Activated CD8-positive, alpha-beta memory T cell treated with anti-CD3 and anti-CD28 coated beads for 36 hours (primary cell): ENCODE results near the gene LRP10. TPM values are rescaled to one million over a fixed set of nuclear protein-coding genes. Genes with fewer than 3 reads are reported as not detected.
"Not testable (repeated sequence)": the region's sequence is repeated elsewhere in the genome, so short reads cannot be mapped to it uniquely, and the experiment has no call there.

Experiments used
- CTCF ChIA-PET: fragments of 350-600 bp; sonication (Branson Sonifier 250); formaldehyde crosslinking; loops from one replicate; lab custom pipeline; 2021; ENCODE audit warnings: antibody characterized with exemption; lab: Charles Lee
- POLR2A ChIA-PET: fragments of 350-600 bp; sonication (Branson Sonifier 250); formaldehyde crosslinking; loops from one replicate; lab custom pipeline; 2021; ENCODE audit warnings: antibody characterized with exemption; lab: Charles Lee
- total RNA-seq, 2 experiments: library from RNA; stranded (reverse); gene quantifications; one replicate each; pipeline ENCODE4 v1.2.3, GENCODE V29; 2021

The LRP10 gene
- total RNA-seq, 2 experiments from 2014 or later, result 28.1 to 28.5 TPM

DNA sequence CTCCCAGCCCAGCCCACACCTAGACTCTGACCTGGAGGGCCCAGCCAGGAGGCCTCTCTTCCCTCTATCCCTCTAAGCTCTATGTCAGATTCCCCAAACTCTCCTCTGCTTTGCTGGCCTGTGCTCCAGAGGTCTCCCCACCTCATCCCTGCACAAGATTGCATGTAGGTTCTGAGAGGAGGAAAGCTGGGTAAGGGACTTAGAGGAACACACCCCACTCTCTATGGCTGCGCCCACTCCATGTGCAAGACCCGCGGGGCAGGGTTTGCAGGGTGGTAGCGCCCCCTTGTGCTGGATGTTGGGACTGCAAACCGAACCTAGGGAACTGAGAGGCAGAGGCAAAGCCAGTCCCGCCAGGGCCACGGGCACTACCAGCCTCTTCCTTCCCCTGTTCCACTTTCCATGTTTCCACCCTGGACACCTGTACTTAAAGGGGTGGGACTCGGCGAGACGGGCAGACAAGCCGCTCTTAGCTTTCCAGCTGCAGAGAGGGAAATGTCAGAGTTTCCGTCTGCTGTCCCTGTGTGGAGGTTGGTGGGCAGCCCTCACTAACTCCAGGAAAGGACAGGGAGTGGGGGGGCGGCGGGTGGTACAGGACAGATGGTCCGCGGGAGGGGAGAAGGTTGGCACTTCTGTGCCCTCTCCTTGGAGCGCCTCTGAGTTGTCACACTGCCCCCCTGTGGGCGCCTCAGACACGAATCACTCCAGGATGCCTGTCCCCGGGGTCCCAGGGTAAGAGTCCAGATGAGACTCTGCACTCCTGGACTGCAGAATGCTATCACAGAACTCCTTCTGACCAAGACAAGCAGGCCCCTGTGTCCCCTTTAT is 18.4 kb upstream of the LRP10 start:
- ChIA-PET CTCF (interaction anchor here (0.7 to 7.6 kb wide), 33 partner anchors 9 to 315 kb away, joined by 3 to 94 read pairs (median 4); partner anchors contain the start of genes LRP10, MMP14 and MRPL52), POLR2A (interaction anchor here (0.7 kb wide), 1 partner anchor 87 kb away, joined by 3 read pairs; the partner anchor contains the start of gene OXA1L)

GRCh38 chr14:22854296-22854695 is 17.2 kb upstream of the LRP10 start:
- CTCF ChIA-PET, result interaction anchor here (0.7 to 7.6 kb wide), 20 partner anchors 9 to 298 kb away, joined by 3 to 94 read pairs (median 4); partner anchors contain the start of gene MMP14
- POLR2A ChIA-PET, result interaction anchor here (0.7 kb wide), 1 partner anchor 89 kb away, joined by 4 read pairs; no protein-coding TSS in a partner anchor

- POLR2A ChIA-PET, result interaction anchor here (0.6 kb wide), 1 partner anchor 18 kb away, joined by 3 read pairs; no protein-coding TSS in a partner anchor
- CTCF ChIA-PET, result interaction anchor here (0.6 to 7.6 kb wide), 14 partner anchors 9 to 299 kb away, joined by 3 to 94 read pairs (median 6); partner anchors contain the start of genes MMP14 and REM2
These were observed 16.4 kb upstream of the LRP10 start for GRCh38 chr14:22854963-22855724.

DNA sequence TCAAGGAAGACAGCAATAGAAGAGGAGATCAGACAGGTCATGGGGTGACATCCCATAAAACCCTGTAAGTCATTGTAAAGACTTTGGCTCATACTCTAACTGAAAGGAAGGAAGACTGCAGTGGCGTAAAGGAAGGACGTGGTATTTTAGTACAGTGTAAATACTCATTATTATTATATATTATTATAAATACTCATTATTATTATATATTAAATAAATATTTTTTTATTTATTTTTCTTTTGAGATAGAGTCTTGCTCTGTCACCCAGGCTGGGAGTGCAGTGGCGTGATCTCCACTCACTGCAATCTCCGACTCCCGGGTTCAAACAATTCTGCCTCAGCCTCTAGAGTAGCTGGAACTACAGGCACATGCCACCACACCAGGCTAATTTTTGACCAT is 15.1 kb upstream of the LRP10 start:
- ChIA-PET POLR2A (no interaction called here), CTCF (interaction anchor here (6.7 to 7.6 kb wide), 2 partner anchors 32 to 285 kb away, joined by 68 to 94 read pairs; no protein-coding TSS in a partner anchor)

GRCh38 chr14:22860377-22860776 is 11.2 kb upstream of the LRP10 start:
- POLR2A ChIA-PET, result not testable (repeated sequence)
- CTCF ChIA-PET, result interaction anchor here (0.6 to 4.2 kb wide), 8 partner anchors 10 to 1126 kb away, joined by 3 to 27 read pairs (median 4); no protein-coding TSS in a partner anchor

DNA sequence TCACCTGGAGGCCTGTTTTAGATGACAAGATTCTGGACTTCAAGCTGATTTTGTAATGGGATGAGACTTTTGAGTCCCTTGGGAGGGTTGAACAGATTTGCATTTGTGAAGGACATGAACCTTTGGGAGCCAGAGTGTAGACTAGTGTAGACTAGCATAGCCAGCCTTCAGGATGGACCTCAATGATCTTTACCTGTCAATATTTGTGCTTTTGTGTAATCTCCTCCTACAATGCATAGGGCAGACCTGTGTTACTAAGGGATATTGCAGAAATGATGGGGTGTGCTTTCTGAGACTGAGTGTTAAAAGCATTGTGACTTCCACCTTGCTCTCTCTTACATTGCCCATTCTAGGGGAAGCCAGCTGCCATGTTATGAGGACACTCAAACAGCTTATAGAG is 9.9 kb upstream of the LRP10 start:
- POLR2A ChIA-PET, result no interaction called here
- CTCF ChIA-PET, result interaction anchor here (1.0 to 1.6 kb wide), 3 partner anchors 11 to 292 kb away, joined by 3 to 4 read pairs (median 4); no protein-coding TSS in a partner anchor

GRCh38 chr14:22864979-22865378 is 6.6 kb upstream of the LRP10 start:
- POLR2A ChIA-PET, result no interaction called here
- CTCF ChIA-PET, result interaction anchor here (1.6 to 2.6 kb wide), 2 partner anchors 10 to 12 kb away, joined by 4 to 11 read pairs; no protein-coding TSS in a partner anchor

GRCh38 chr14:22865424-22866405 is 5.8 kb upstream of the LRP10 start:
- ChIA-PET POLR2A (interaction anchor here (0.5 kb wide), 1 partner anchor 1263 kb away, joined by 3 read pairs; no protein-coding TSS in a partner anchor), CTCF (interaction anchor here (0.7 to 1.6 kb wide), 3 partner anchors 13 to 36 kb away, joined by 3 to 4 read pairs (median 3); no protein-coding TSS in a partner anchor)

GRCh38 chr14:22866874-22867273 is 4.7 kb upstream of the LRP10 start:
- ChIA-PET CTCF (interaction anchor here (1.3 kb wide), 1 partner anchor 35 kb away, joined by 3 read pairs; no protein-coding TSS in a partner anchor), POLR2A (no interaction called here)

GRCh38 chr14:22870811-22871223 is 723 bp upstream of the LRP10 start:
- POLR2A ChIA-PET, result interaction anchor here (0.7 to 1.9 kb wide), 4 partner anchors 12 to 48 kb away, joined by 4 to 7 read pairs (median 7); partner anchors contain the start of genes RBM23 and REM2
- CTCF ChIA-PET, result interaction anchor here (0.7 to 4.0 kb wide), 10 partner anchors 12 to 300 kb away, joined by 3 to 34 read pairs (median 14); partner anchors contain the start of genes MRPL52 and REM2

GRCh38 chr14:22872033-22872832 is 693 bp downstream of the LRP10 start:
- POLR2A ChIA-PET, result interaction anchor here (0.5 to 1.9 kb wide), 6 partner anchors 11 to 314 kb away, joined by 3 to 8 read pairs (median 7); partner anchors contain the start of genes RBM23 and REM2
- CTCF ChIA-PET, result interaction anchor here (0.7 to 4.0 kb wide), 23 partner anchors 10 to 316 kb away, joined by 3 to 34 read pairs (median 6); partner anchors contain the start of genes AJUBA, MRPL52, OXA1L and PRMT5

GRCh38 chr14:22872833-22873520 is 1.4 kb downstream of the LRP10 start:
- CTCF ChIA-PET, result interaction anchor here (0.6 to 4.0 kb wide), 26 partner anchors 10 to 316 kb away, joined by 3 to 34 read pairs (median 5); partner anchors contain the start of genes AJUBA, OXA1L, PRMT5 and RBM23
- POLR2A ChIA-PET, result interaction anchor here (0.5 to 1.2 kb wide), 3 partner anchors 11 to 315 kb away, joined by 3 to 8 read pairs (median 4); no protein-coding TSS in a partner anchor

DNA sequence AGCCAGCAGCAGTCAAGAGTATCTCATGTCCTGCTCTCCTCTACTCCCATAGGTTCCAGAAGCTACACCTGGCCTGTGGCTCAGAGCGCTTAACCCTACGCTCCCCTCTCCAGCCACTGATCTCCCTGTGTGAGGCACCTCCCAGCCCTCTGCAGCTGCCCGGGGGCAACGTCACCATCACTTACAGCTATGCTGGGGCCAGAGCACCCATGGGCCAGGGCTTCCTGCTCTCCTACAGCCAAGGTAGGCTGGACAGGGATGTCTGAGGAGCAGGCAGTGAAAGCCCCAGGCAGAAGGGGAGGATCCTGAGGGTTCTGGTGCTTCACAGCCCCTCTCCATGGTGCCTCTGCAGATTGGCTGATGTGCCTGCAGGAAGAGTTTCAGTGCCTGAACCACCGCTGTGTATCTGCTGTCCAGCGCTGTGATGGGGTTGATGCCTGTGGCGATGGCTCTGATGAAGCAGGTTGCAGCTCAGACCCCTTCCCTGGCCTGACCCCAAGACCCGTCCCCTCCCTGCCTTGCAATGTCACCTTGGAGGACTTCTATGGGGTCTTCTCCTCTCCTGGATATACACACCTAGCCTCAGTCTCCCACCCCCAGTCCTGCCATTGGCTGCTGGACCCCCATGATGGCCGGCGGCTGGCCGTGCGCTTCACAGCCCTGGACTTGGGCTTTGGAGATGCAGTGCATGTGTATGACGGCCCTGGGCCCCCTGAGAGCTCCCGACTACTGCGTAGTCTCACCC is 3.6 kb downstream of the LRP10 start:
- POLR2A ChIA-PET, result no interaction called here
- CTCF ChIA-PET, result interaction anchor here (1.0 kb wide), 2 partner anchors 55 to 305 kb away, joined by 3 read pairs; no protein-coding TSS in a partner anchor

- ChIA-PET CTCF (interaction anchor here (1.0 kb wide), 2 partner anchors 55 to 305 kb away, joined by 3 read pairs; no protein-coding TSS in a partner anchor), POLR2A (no interaction called here)
These were observed 4.3 kb downstream of the LRP10 start for GRCh38 chr14:22875748-22876319.
